Muscle layer of colon (tissue), 2 donors: ENCODE measurements around the gene COL19A1.
"Not testable (repeated sequence)": the region's sequence is repeated elsewhere in the genome, so short reads cannot be mapped to it uniquely, and the experiment has no call there.

Experiments
- H3K27ac ChIP-seq: one replicate; pipeline ENCODE4 v1.7.0; 2013; ENCODE audit warnings: low read depth, mild to moderate bottlenecking, low read length, moderate library complexity
- H3K27me3 ChIP-seq, 2 donors: one replicate each; pipeline ENCODE4 v1.7.0; 2013; ENCODE audit warnings: low read length in 2 of 2, mild to moderate bottlenecking in 2 of 2; ENCODE audit not compliant: insufficient read depth in 2 of 2, control insufficient read depth in 1 of 2
- H3K36me3 ChIP-seq: one replicate; pipeline ENCODE4 v1.7.0; 2013; ENCODE audit warnings: mild to moderate bottlenecking, low read length; ENCODE audit not compliant: insufficient read depth
- H3K4me1 ChIP-seq: one replicate; pipeline ENCODE4 v1.7.0; 2013; ENCODE audit warnings: mild to moderate bottlenecking, low read length; ENCODE audit not compliant: insufficient read depth
- H3K4me3 ChIP-seq, 2 donors: one replicate each; pipeline ENCODE4 v1.7.0; 2013; ENCODE audit warnings: low read length in 2 of 2, low read depth in 1 of 2, mild to moderate bottlenecking in 1 of 2, moderate library complexity in 1 of 2
- H3K9ac ChIP-seq: one replicate; pipeline ENCODE4 v1.7.0; 2013; ENCODE audit warnings: low read length
- H3K9me3 ChIP-seq: one replicate; pipeline ENCODE4 v1.7.0; 2013; ENCODE audit warnings: mild to moderate bottlenecking, low read length
- donor health status: abdominal sarcoma.
- donor health status: Adenocarcinoma of cecum.

The COL19A1 gene

GRCh38 chr6:69937402-69938136 is 71.2 kb downstream of the COL19A1 start:
- H3K27me3 ChIP-seq: no peaks in the 10 kb centered on the region
- no peaks in the 10 kb centered on the region for H3K9me3 ChIP-seq
- H3K9ac ChIP-seq: no peak overlapping the region
- no peaks in the 10 kb centered on the region for H3K36me3 ChIP-seq
- no peak overlapping the region for H3K4me3 ChIP-seq
- no peak overlapping the region for H3K27ac ChIP-seq
- no peaks in the 10 kb centered on the region for H3K4me1 ChIP-seq

GRCh38 chr6:69942485-69942884 is 76.1 kb downstream of the COL19A1 start:
- Histone ChIP-seq H3K4me3 (no peak overlapping the region), H3K9me3 (no peaks in the 10 kb centered on the region), H3K27me3 (no peaks in the 10 kb centered on the region), H3K36me3 (no peaks in the 10 kb centered on the region), H3K4me1 (no peaks in the 10 kb centered on the region), H3K9ac (no peak overlapping the region), H3K27ac (no peak overlapping the region)

DNA sequence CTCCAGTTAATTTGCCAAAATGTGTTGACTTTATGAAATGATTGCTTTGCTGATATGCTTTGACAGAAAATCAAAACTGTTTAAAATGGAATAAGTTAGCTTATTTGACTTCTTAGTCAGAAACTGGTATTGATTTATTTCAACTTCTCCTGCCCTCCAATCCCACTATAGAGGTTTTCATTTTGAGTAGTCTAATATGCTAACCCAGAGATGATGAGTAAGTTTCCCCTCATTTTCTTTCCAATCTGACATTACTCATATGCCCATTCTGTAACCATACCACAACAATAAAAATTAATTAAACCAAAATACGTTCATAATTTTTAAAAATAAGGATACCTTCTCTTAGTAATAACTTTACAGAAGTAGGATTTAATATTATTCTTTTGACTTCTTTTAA is 78.8 kb downstream of the COL19A1 start:
- Histone ChIP-seq H3K9me3 (no peaks in the 10 kb centered on the region), H3K9ac (no peak overlapping the region)

DNA sequence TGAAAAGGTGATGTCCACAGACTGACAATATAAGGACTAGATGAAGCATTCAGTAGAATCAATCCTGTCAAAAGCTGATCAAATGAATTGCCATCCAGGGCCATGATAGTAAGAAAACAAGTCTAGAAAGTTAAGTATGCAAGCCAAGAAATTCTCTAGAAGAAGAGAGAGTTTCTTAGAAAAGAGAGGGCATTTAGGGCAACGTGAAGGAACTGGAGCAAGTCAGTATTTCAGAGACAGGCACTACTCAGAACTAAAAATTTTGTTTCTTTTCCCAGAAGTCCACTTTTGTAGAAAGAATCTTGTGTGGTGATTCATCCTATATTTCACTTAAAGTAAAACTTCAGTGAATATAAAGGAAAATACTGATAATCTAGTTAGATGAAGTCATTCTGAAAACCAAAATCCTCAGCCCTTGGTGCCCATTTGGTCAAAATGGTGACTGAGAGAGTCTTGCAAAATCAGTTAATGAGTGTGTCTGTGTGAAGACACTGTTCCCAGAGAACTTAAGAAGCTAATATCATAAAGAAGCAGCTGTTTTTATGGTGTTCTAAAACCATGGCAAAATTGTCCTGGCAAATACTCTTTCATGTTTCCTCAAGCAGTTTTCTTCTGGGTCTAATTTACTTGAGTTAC is 82.2 kb downstream of the COL19A1 start:
- Histone ChIP-seq H3K27ac (no peak overlapping the region), H3K9me3 (no peaks in the 10 kb centered on the region), H3K27me3 (no peaks in the 10 kb centered on the region), H3K36me3 (no peaks in the 10 kb centered on the region), H3K9ac (no peak overlapping the region), H3K4me3 (no peak overlapping the region), H3K4me1 (no peaks in the 10 kb centered on the region)

More for the DNA sequence above, 78.8 kb downstream of the COL19A1 start:
- Histone ChIP-seq H3K4me3 (no peak overlapping the region), H3K36me3 (no peaks in the 10 kb centered on the region), H3K27me3 (no peaks in the 10 kb centered on the region), H3K4me1 (no peaks in the 10 kb centered on the region), H3K27ac (no peak overlapping the region)

- H3K9ac ChIP-seq: no peak overlapping the region
- H3K27me3 ChIP-seq: no peaks in the 10 kb centered on the region
- no peaks in the 10 kb centered on the region for H3K4me1 ChIP-seq
- H3K36me3 ChIP-seq: no peaks in the 10 kb centered on the region
- no peak overlapping the region for H3K27ac ChIP-seq
- no peak overlapping the region for H3K4me3 ChIP-seq
- no peaks in the 10 kb centered on the region for H3K9me3 ChIP-seq
Observed at GRCh38 chr6:69953491-69953890, 87.1 kb downstream of the COL19A1 start.

DNA sequence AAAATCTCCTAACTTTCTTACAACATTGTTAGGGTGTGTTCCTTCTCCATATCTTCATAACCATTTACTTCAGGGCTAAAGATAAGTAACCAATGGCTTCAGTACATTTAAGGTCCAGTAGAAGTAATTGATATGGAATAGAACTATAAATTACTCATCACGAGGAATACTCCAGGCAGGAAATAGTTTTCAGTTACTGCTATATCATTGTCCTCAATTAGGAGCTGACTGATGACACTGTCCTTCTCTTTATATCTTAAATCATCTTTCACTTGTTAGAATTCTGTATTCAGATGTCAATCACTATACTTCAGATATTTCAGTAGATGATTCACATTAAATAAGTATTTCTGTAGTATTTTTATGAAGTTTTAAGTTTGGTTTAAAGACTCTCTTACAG is 88.4 kb downstream of the COL19A1 start:
- Histone ChIP-seq H3K4me3 (no peak overlapping the region), H3K9ac (no peak overlapping the region), H3K27me3 (no peaks in the 10 kb centered on the region), H3K27ac (no peak overlapping the region), H3K4me1 (no peaks in the 10 kb centered on the region), H3K9me3 (no peaks in the 10 kb centered on the region), H3K36me3 (no peaks in the 10 kb centered on the region)

- Histone ChIP-seq H3K4me3 (no peak overlapping the region), H3K4me1 (no peaks in the 10 kb centered on the region), H3K9me3 (no peaks in the 10 kb centered on the region), H3K27ac (no peak overlapping the region), H3K27me3 (no peaks in the 10 kb centered on the region), H3K9ac (no peak overlapping the region), H3K36me3 (no peaks in the 10 kb centered on the region)
Observed at GRCh38 chr6:69957985-69958559, 91.7 kb downstream of the COL19A1 start.

- H3K27me3 ChIP-seq: no peaks in the 10 kb centered on the region
- H3K27ac ChIP-seq: no peak overlapping the region
- H3K36me3 ChIP-seq: no peaks in the 10 kb centered on the region
- H3K4me1 ChIP-seq: no peaks in the 10 kb centered on the region
- no peaks in the 10 kb centered on the region for H3K9me3 ChIP-seq
- H3K9ac ChIP-seq: no peak overlapping the region
- no peak overlapping the region for H3K4me3 ChIP-seq
Observed at GRCh38 chr6:69958978-69959377, 92.6 kb downstream of the COL19A1 start.

DNA sequence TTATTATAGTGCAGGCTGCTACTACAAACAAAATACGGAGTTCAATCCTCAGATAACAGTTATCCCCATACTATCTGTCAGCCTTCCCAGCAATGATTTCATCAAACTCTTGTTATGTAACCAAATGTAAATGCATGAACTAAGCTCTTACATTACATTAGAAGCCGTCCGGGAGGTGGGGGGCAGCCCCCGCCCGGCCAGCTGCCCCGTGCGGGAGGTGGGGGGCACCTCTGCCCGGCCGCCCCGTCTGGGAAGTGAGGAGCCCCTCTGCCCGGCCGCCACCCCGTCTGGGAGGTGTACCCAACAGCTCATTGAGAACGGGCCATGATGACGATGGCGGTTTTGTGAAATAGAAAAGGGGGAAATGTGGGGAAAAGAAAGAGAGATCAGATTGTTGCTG is 99.6 kb downstream of the COL19A1 start:
- not testable (repeated sequence) for H3K4me1 ChIP-seq, H3K4me3 ChIP-seq, H3K27ac ChIP-seq, H3K9ac ChIP-seq, H3K27me3 ChIP-seq, H3K9me3 ChIP-seq, H3K36me3 ChIP-seq

GRCh38 chr6:69973138-69973537 is 106.8 kb downstream of the COL19A1 start:
- Histone ChIP-seq H3K4me1 (no peaks in the 10 kb centered on the region), H3K4me3 (no peak overlapping the region), H3K27me3 (no peaks in the 10 kb centered on the region), H3K36me3 (no peaks in the 10 kb centered on the region), H3K9ac (no peak overlapping the region), H3K27ac (no peak overlapping the region), H3K9me3 (no peaks in the 10 kb centered on the region)

GRCh38 chr6:69973763-69974162 is 107.4 kb downstream of the COL19A1 start:
- no peak overlapping the region for H3K27ac ChIP-seq
- H3K36me3 ChIP-seq: no peaks in the 10 kb centered on the region
- H3K4me1 ChIP-seq: no peaks in the 10 kb centered on the region
- no peaks in the 10 kb centered on the region for H3K27me3 ChIP-seq
- no peak overlapping the region for H3K9ac ChIP-seq
- H3K9me3 ChIP-seq: no peaks in the 10 kb centered on the region
- H3K4me3 ChIP-seq: no peak overlapping the region

GRCh38 chr6:69974193-69974592 is 107.8 kb downstream of the COL19A1 start:
- H3K36me3 ChIP-seq: no peaks in the 10 kb centered on the region
- H3K27me3 ChIP-seq: no peaks in the 10 kb centered on the region
- no peak overlapping the region for H3K9ac ChIP-seq
- H3K27ac ChIP-seq: no peak overlapping the region
- no peaks in the 10 kb centered on the region for H3K9me3 ChIP-seq
- no peaks in the 10 kb centered on the region for H3K4me1 ChIP-seq
- H3K4me3 ChIP-seq: no peak overlapping the region
